GM23338 (cell line): ENCODE results near the gene TMEM88. TPM values are rescaled to one million over a fixed set of nuclear protein-coding genes. Genes with fewer than 3 reads are reported as not detected.
A peak's percentile ranks its signal among the peaks of the same experiment; 100 is the strongest.

Experiments used
- ATAC-seq: fragments of 200-7000 bp; cut with Tn5 transposase; 3 replicates; pipeline ENCODE4 v1.9.1; 2020
- DNase-seq: peaks from one replicate; pipeline ENCODE4 v3.0.0-alpha.2; 2015; ENCODE audit warnings: low spot score
- H2AFZ ChIP-seq: fragments of 200-600 bp; sonication (generic); 2 replicates; pipeline ENCODE4 v1.8.0; 2016; ENCODE audit warnings: antibody characterized with exemption, mild to moderate bottlenecking, moderate library complexity
- H3F3A ChIP-seq: fragments of 200-600 bp; sonication (generic); replicated peaks from 2 replicates; pipeline ENCODE4 v1.8.0; 2017; ENCODE audit warnings: antibody characterized with exemption, mixed run types, low read depth
- H3K27ac ChIP-seq: fragments of 200-600 bp; sonication (generic); 2 replicates; pipeline ENCODE4 v1.6.1; 2016; ENCODE audit warnings: low read depth
- H3K27me3 ChIP-seq: fragments of 200-600 bp; sonication (generic); 2 replicates; pipeline ENCODE4 v1.8.0; 2016; ENCODE audit warnings: mild to moderate bottlenecking, mixed run types, moderate library complexity; ENCODE audit not compliant: insufficient read depth
- H3K36me3 ChIP-seq: fragments of 200-600 bp; sonication (generic); 2 replicates; pipeline ENCODE4 v1.8.0; 2016; ENCODE audit warnings: mild to moderate bottlenecking; ENCODE audit not compliant: insufficient read depth
- H3K4me1 ChIP-seq: fragments of 200-600 bp; sonication (generic); 2 replicates; pipeline ENCODE4 v1.8.0; 2016; ENCODE audit warnings: mild to moderate bottlenecking, moderate library complexity; ENCODE audit not compliant: insufficient read depth
- H3K4me2 ChIP-seq: fragments of 200-600 bp; sonication (generic); 2 replicates; pipeline ENCODE4 v1.7.1; 2017; ENCODE audit warnings: mixed run types
- H3K4me3 ChIP-seq: fragments of 200-600 bp; sonication (generic); 2 replicates; pipeline ENCODE4 v1.6.1; 2016; ENCODE audit warnings: mixed run types
- H3K79me2 ChIP-seq: fragments of 200-600 bp; sonication (generic); replicated peaks from 2 replicates; pipeline ENCODE4 v1.8.0; 2017; ENCODE audit warnings: mild to moderate bottlenecking; ENCODE audit not compliant: insufficient read depth
- H3K9me2 ChIP-seq: fragments of 200-600 bp; sonication (generic); 2 replicates; pipeline ENCODE4 v1.8.0; 2017; ENCODE audit not compliant: insufficient read depth
- H4K20me1 ChIP-seq: fragments of 200-600 bp; sonication (generic); replicated peaks from 2 replicates; pipeline ENCODE4 v1.8.0; 2017; ENCODE audit warnings: mild to moderate bottlenecking; ENCODE audit not compliant: insufficient read depth
- H3K27ac Mint-ChIP-seq: 2 replicates; pipeline ENCODE4 v1.8.0; 2020; ENCODE audit warnings: inconsistent platforms, mild to moderate bottlenecking, moderate library complexity, mixed read lengths
- H3K27me3 Mint-ChIP-seq: 3 replicates; pipeline ENCODE4 v1.8.0; 2022; ENCODE audit warnings: low read depth, mild to moderate bottlenecking, moderate library complexity, mixed read lengths, inconsistent platforms; ENCODE audit not compliant: insufficient read depth, poor library complexity
- H3K36me3 Mint-ChIP-seq: 3 replicates; pipeline ENCODE4 v1.8.0; 2021; ENCODE audit warnings: low read depth, mild to moderate bottlenecking, inconsistent platforms, moderate library complexity, mixed read lengths
- H3K4me1 Mint-ChIP-seq: 3 replicates; pipeline ENCODE4 v1.8.0; 2020; ENCODE audit warnings: mild to moderate bottlenecking, inconsistent platforms, mixed read lengths
- H3K4me3 Mint-ChIP-seq: 3 replicates; pipeline ENCODE4 v1.8.0; 2021; ENCODE audit warnings: moderate library complexity, mild to moderate bottlenecking, inconsistent platforms, mixed read lengths
- H3K9me3 Mint-ChIP-seq: 3 replicates; pipeline ENCODE4 v1.8.0; 2020; ENCODE audit warnings: moderate library complexity, mild to moderate bottlenecking, inconsistent platforms, mixed read lengths
- CTCF ChIP-seq, 2 experiments: fragments of 200-600 bp in 1 of 2; sonication (generic) in 1 of 2; conservative IDR thresholded peaks; 2 replicates each; pipeline versions ENCODE4 v1.5.1 to v1.6.1; 2016 to 2017; ENCODE audit warnings: antibody characterized with exemption in 2 of 2, low read depth in 2 of 2, mild to moderate bottlenecking in 2 of 2, moderate library complexity in 1 of 2
- NANOG ChIP-seq: IDR thresholded peaks from 2 replicates; pipeline ENCODE4 v1.6.1; 2016; ENCODE audit warnings: antibody characterized with exemption, borderline replicate concordance
- REST ChIP-seq: IDR thresholded peaks from one replicate; pipeline ENCODE4 v1.6.1; 2018; ENCODE audit warnings: antibody characterized with exemption; ENCODE audit not compliant: unreplicated experiment
- ZNF462 ChIP-seq: fragments of 250-450 bp; sonication (Bioruptor Pico); IDR thresholded peaks from 2 replicates; pipeline ENCODE4 v1.5.0; 2020; ENCODE audit warnings: mild to moderate bottlenecking, moderate library complexity
- polyA plus RNA-seq: library from polyadenylated mRNA; unstranded; fragments of >200 nt; fragmentation: Nextera tagmentation; extraction: Ambion mirVana; gene quantifications from 2 replicates; pipeline ENCODE4 v1.2.1, GENCODE V29; 2016
- total RNA-seq: library from RNA; depleted of rRNA; stranded (reverse); fragments of >200 nt; shearing (Covaris generic); gene quantifications from 2 replicates; pipeline ENCODE4 v1.2.3, GENCODE V29; 2014

The TMEM88 gene
- total and polyA plus RNA-seq, 2 experiments from 2014 or later: 0.58 to 0.97 TPM

- H3K27me3 ChIP-seq: peaks cover 43% of the 10 kb centered on the region; the same call in 1 of the 2 replicates
- no peak overlapping the region for H3K27ac Mint-ChIP-seq
- no peaks in the 10 kb centered on the region for H3K9me3 Mint-ChIP-seq
- H3K4me3 ChIP-seq: no peak overlapping the region
- H3K36me3 Mint-ChIP-seq: no peaks in the 10 kb centered on the region
- H3F3A ChIP-seq: no peaks in the 10 kb centered on the region
- no peak overlapping the region for H3K4me2 ChIP-seq
- no peaks in the 10 kb centered on the region for H3K79me2 ChIP-seq
- no peaks in the 10 kb centered on the region for H3K36me3 ChIP-seq
- DNase-seq (no peak), ATAC-seq (no peak)
- peaks cover 22% of the 10 kb centered on the region for H3K27me3 Mint-ChIP-seq
- no peak overlapping the region; the same call in 2 of the 3 replicates for H3K4me3 Mint-ChIP-seq
- no peak overlapping the region for H3K27ac ChIP-seq
- peak; percentile 20 to 23; a peak in 3 of 4 replicates for TF ChIP-seq CTCF (conservative IDR thresholded peaks at IDR 0.05; ENCODE audit: low read depth in 2 of 2)
- TF ChIP-seq REST: no peak
- no peaks in the 10 kb centered on the region for H4K20me1 ChIP-seq
- H3K4me1 Mint-ChIP-seq: peaks cover 16% of the 10 kb centered on the region
- H3K4me1 ChIP-seq: no peaks in the 10 kb centered on the region
- H2AFZ ChIP-seq: no peak overlapping the region
- H3K9me2 ChIP-seq: no peaks in the 10 kb centered on the region
These were observed 29.5 kb upstream of the TMEM88 start for GRCh38 chr17:7825206-7825990.

GRCh38 chr17:7830616-7831015, 24.2 kb upstream of the TMEM88 start:
- H3K4me3 Mint-ChIP-seq: no peak overlapping the region; the same call in 2 of the 3 replicates
- peaks cover 4% of the 10 kb centered on the region; the same call in 1 of the 2 replicates for H3K4me1 ChIP-seq
- no peaks in the 10 kb centered on the region for H3K9me3 Mint-ChIP-seq
- no peaks in the 10 kb centered on the region for H3K36me3 ChIP-seq
- TF ChIP-seq ZNF462 (CRISPR knock-in tag): no peak
- no peak for TF ChIP-seq NANOG
- no peak overlapping the region for H3K27ac ChIP-seq
- H3K4me2 ChIP-seq: no peak overlapping the region
- no peaks in the 10 kb centered on the region for H4K20me1 ChIP-seq
- H3K4me1 Mint-ChIP-seq: peaks cover 10% of the 10 kb centered on the region
- no peak for ATAC-seq
- no peak overlapping the region for H3K4me3 ChIP-seq
- no peak overlapping the region for H2AFZ ChIP-seq
- peaks cover 44% of the 10 kb centered on the region for H3K27me3 Mint-ChIP-seq
- H3K79me2 ChIP-seq: no peaks in the 10 kb centered on the region
- H3K27me3 ChIP-seq: peaks cover 58% of the 10 kb centered on the region
- no peaks in the 10 kb centered on the region for H3K9me2 ChIP-seq
- no peak overlapping the region for H3K27ac Mint-ChIP-seq
- H3F3A ChIP-seq: 0 out of 2 replicates have a peak, but pooled peaks cover 3% of the 10 kb centered on the region
- no peak for DNase-seq
- H3K36me3 Mint-ChIP-seq: no peaks in the 10 kb centered on the region
